ENCODE results near the gene PCIF1. TPM values are rescaled to one million over a fixed set of nuclear protein-coding genes. Genes with fewer than 3 reads are reported as not detected.
A peak's percentile ranks its signal among the peaks of the same experiment; 100 is the strongest.

The PCIF1 gene
- total RNA-seq, 1 experiment from 2014 or later = 35.3 TPM

DNA sequence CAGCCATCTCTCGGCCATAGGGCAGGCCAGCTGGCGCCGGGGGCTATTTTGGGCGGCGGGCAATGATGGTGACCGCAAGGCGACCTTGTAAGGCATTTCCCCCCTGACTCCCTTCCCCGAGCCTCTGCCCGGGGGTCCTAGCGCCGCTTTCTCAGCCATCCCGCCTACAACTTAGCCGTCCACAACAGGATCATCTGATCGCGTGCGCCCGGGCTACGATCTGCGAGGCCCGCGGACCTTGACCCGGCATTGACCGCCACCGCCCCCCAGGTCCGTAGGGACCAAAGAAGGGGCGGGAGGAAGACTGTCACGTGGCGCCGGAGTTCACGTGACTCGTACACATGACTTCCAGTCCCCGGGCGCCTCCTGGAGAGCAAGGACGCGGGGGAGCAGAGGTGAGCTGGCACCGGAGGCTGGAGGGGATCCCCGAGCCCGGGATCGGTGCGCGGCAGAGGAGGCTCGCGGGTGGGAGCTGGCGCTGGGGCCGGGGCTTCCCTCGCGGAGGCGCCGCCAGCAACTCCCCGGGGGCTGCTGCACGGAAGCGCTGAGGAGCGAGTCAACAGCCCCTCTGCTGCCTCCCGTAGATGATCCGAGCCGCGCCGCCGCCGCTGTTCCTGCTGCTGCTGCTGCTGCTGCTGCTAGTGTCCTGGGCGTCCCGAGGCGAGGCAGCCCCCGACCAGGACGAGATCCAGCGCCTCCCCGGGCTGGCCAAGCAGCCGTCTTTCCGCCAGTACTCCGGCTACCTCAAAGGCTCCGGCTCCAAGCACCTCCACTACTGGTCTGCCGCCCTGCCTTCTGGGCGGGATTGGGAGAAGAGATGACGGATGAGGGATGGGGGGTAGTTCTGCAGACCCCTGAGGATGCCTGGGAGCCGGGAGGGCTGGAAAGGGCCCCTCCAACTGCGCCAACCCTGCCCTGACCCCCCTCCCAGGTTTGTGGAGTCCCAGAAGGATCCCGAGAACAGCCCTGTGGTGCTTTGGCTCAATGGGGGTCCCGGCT lies 43.2 kb upstream of the PCIF1 start, which contains the start of the genes CTSA and NEURL2:
TSS of gene CTSA (plus strand) at position 351 of the 999 bp plus-strand sequence. CDS start at position 585, 234 bp downstream.
TSS of gene NEURL2 (minus strand) at position 224 of the 999 bp plus-strand sequence. CDS start at position 7, 217 bp downstream.
- Histone ChIP-seq H3K9me2 (ENCODE audit: insufficient read depth) (no peaks in the 10 kb centered on the region), H3K79me2 (ENCODE audit: low read depth) (peaks cover 13% of the 10 kb centered on the region), H3F3A (ENCODE audit: insufficient read depth, low read depth) (peaks cover 46% of the 10 kb centered on the region; the same call in 1 of the 2 replicates), H3K4me2 (peak within 1 kb of the TSS; percentile 98), H3K4me3 (peak within 1 kb of the TSS; percentile 82), H4K20me1 (ENCODE audit: insufficient read depth) (no peaks in the 10 kb centered on the region), H3K27me3 (ENCODE audit: insufficient read depth, low read depth) (no peaks in the 10 kb centered on the region), H3K27ac (no peak within 1 kb of the TSS), H3K36me3 (ENCODE audit: low read depth) (peaks cover 12% of the 10 kb centered on the region; the same call in 1 of the 2 replicates), H3K4me1 (replicated peaks; ENCODE audit: insufficient read depth) (peaks cover 14% of the 10 kb centered on the region; the same call in 1 of the 2 replicates), H3K9me3 (ENCODE audit: insufficient read depth, low read depth) (no peaks in the 10 kb centered on the region), H2AFZ (peak within 1 kb of the TSS; percentile 99)
- intact Hi-C loops (cut with micrococcal nuclease; ENCODE audit: unreplicated experiment) = loop anchor here (5.0 kb wide), 1 partner anchor 74 kb away; no protein-coding TSS in a partner anchor
- DNase-seq = peak; percentile 81 to 90
- ChIA-PET POLR2A (ENCODE audit: unreplicated experiment) (interaction anchor here (0.6 kb wide), 1 partner anchor 42 kb away, joined by 8 read pairs; no protein-coding TSS in a partner anchor), CTCF (interaction anchor here (1.0 kb wide), 1 partner anchor 13 kb away, joined by 3 read pairs; no protein-coding TSS in a partner anchor)
- no TSS peak for BruUV-seq (replicated peaks)
- TF ChIP-seq EZH2 (IDR thresholded peaks at IDR 0.05; ENCODE audit: low read depth) = no peak
- TF ChIP-seq, protein P1, sequence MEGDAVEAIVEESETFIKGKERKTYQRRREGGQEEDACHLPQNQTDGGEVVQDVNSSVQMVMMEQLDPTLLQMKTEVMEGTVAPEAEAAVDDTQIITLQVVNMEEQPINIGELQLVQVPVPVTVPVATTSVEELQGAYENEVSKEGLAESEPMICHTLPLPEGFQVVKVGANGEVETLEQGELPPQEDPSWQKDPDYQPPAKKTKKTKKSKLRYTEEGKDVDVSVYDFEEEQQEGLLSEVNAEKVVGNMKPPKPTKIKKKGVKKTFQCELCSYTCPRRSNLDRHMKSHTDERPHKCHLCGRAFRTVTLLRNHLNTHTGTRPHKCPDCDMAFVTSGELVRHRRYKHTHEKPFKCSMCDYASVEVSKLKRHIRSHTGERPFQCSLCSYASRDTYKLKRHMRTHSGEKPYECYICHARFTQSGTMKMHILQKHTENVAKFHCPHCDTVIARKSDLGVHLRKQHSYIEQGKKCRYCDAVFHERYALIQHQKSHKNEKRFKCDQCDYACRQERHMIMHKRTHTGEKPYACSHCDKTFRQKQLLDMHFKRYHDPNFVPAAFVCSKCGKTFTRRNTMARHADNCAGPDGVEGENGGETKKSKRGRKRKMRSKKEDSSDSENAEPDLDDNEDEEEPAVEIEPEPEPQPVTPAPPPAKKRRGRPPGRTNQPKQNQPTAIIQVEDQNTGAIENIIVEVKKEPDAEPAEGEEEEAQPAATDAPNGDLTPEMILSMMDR (conservative IDR thresholded peaks at IDR 0.05) = no peak; the same call in 1 of the 2 replicates

DNA sequence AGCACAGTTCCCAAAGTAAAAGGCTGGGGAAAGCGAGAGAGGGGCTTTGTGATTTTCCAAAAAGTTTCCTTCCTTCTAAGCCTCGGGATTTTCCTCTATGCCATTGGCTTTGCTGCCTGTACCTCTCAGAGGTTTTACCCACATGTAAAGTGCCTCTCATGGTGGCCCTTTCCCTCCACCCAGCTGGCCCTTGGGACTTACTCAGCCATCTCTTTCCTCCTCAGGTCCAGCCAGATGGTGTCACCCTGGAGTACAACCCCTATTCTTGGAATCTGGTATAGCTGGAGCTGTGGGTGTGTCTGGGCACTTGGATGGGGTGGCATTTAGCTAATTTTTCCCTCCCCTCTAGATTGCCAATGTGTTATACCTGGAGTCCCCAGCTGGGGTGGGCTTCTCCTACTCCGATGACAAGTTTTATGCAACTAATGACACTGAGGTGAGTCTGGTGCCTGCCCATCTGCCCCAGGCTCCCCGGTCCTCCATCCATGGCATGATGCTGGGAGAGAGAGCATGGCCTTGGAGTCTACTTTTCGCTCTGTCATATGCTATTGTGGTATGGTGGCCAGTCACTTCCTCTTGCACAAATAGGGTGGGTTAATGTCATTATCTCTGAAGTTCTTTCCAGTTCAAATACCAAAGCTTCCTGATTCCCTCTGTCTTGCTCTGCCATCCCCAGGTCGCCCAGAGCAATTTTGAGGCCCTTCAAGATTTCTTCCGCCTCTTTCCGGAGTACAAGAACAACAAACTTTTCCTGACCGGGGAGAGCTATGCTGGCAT lies 42.2 kb upstream of the PCIF1 start:
- BruUV-seq (replicated peaks) = TSS peak; percentile 22
- Histone ChIP-seq H3K4me2 (peak overlapping the region; percentile 98), H3K9me3 (ENCODE audit: insufficient read depth, low read depth) (no peaks in the 10 kb centered on the region), H3K27me3 (ENCODE audit: insufficient read depth, low read depth) (no peaks in the 10 kb centered on the region), H3K79me2 (ENCODE audit: low read depth) (peaks cover 13% of the 10 kb centered on the region), H2AFZ (peak overlapping the region; percentile 99), H3K4me3 (peak overlapping the region; percentile 82), H3K4me1 (replicated peaks; ENCODE audit: insufficient read depth) (peaks cover 14% of the 10 kb centered on the region; the same call in 1 of the 2 replicates), H3K9me2 (ENCODE audit: insufficient read depth) (no peaks in the 10 kb centered on the region), H3K36me3 (ENCODE audit: low read depth) (peaks cover 20% of the 10 kb centered on the region), H4K20me1 (ENCODE audit: insufficient read depth) (no peaks in the 10 kb centered on the region), H3K27ac (no peak overlapping the region), H3F3A (ENCODE audit: insufficient read depth, low read depth) (peaks cover 53% of the 10 kb centered on the region; the same call in 1 of the 2 replicates)
- no peak for TF ChIP-seq EZH2 (IDR thresholded peaks at IDR 0.05; ENCODE audit: low read depth)
- TF ChIP-seq, protein P1 (conservative IDR thresholded peaks at IDR 0.05) = 0 out of 2 replicates have a peak, but pooled peaks have one; percentile 42
- DNase-seq = peak; percentile 39 to 59
- ChIA-PET CTCF (no interaction called here), POLR2A (ENCODE audit: unreplicated experiment) (interaction anchor here (0.6 to 0.7 kb wide), 4 partner anchors 37 to 75 kb away, joined by 3 to 8 read pairs (median 6); no protein-coding TSS in a partner anchor)
- intact Hi-C loops (cut with micrococcal nuclease; ENCODE audit: unreplicated experiment) = loop anchor here (2.0 to 5.0 kb wide), 2 partner anchors 75 to 93 kb away; no protein-coding TSS in a partner anchor
